ENCODE measurements around the gene FCAMR.

FCAMR gene

GRCh38 chr1:206955476-206956451, 14.5 kb downstream of the FCAMR start:
- DNase-seq, result no peak

- no peak for DNase-seq
These were observed 15.6 kb downstream of the FCAMR start for GRCh38 chr1:206954459-206955342.

GRCh38 chr1:206953626-206954025, 16.6 kb downstream of the FCAMR start:
- no peak for DNase-seq

GRCh38 chr1:206953126-206953525, 17.1 kb downstream of the FCAMR start:
- no peak for DNase-seq

- DNase-seq, result no peak
These were observed 18.1 kb downstream of the FCAMR start for GRCh38 chr1:206952171-206952570.

- no peak for DNase-seq
These were observed 18.8 kb downstream of the FCAMR start for GRCh38 chr1:206951318-206952100.

GRCh38 chr1:206949641-206950040, 20.6 kb downstream of the FCAMR start:
- DNase-seq, result no peak

- no peak for DNase-seq
These were observed 21.1 kb downstream of the FCAMR start for GRCh38 chr1:206949208-206949607.

GRCh38 chr1:206947255-206947654, 23.0 kb downstream of the FCAMR start:
- no peak for DNase-seq

- DNase-seq, result no peak
These were observed 24.0 kb downstream of the FCAMR start, which contains the start of gene PIGR for GRCh38 chr1:206946261-206946660. TSS of gene PIGR (minus strand) at chr1:206946466. CDS start at chr1:206940531, 5,935 bp downstream.

GRCh38 chr1:206945779-206946178, 24.5 kb downstream of the FCAMR start:
- no peak for DNase-seq

- DNase-seq, result no peak
These were observed 25.6 kb downstream of the FCAMR start for GRCh38 chr1:206944703-206945102.

- no peak for DNase-seq
These were observed 28.4 kb downstream of the FCAMR start for GRCh38 chr1:206941766-206942418.

GRCh38 chr1:206940588-206940936, 29.7 kb downstream of the FCAMR start:
- no peak for DNase-seq

GRCh38 chr1:206939841-206940587, 30.2 kb downstream of the FCAMR start:
- no peak for DNase-seq

- DNase-seq, result no peak
These were observed 31.1 kb downstream of the FCAMR start for GRCh38 chr1:206939131-206939530.

GRCh38 chr1:206937425-206937824, 32.8 kb downstream of the FCAMR start:
- no peak for DNase-seq

- no peak for DNase-seq
These were observed 34.7 kb downstream of the FCAMR start for GRCh38 chr1:206935491-206936067.

GRCh38 chr1:206933333-206933945, 36.8 kb downstream of the FCAMR start:
- DNase-seq, result peak; percentile 79

GRCh38 chr1:206932177-206932576, 38.1 kb downstream of the FCAMR start:
- no peak for DNase-seq

- no peak for DNase-seq
These were observed 38.6 kb downstream of the FCAMR start for GRCh38 chr1:206931709-206932108.
